Aortic smooth muscle cell (primary cell): ENCODE results near the gene SRGN. TPM values are rescaled to one million over a fixed set of nuclear protein-coding genes. Genes with fewer than 3 reads are reported as not detected.

ENCODE experiments used
- total RNA-seq: library from RNA; depleted of rRNA; stranded (reverse); fragments of >200 nt; gene quantifications from 2 replicates; pipeline ENCODE4 v1.2.3, GENCODE V29; 2014

Gene SRGN, protein sequence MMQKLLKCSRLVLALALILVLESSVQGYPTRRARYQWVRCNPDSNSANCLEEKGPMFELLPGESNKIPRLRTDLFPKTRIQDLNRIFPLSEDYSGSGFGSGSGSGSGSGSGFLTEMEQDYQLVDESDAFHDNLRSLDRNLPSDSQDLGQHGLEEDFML
- total RNA-seq = 257 and 310 TPM in 2 replicates

DNA sequence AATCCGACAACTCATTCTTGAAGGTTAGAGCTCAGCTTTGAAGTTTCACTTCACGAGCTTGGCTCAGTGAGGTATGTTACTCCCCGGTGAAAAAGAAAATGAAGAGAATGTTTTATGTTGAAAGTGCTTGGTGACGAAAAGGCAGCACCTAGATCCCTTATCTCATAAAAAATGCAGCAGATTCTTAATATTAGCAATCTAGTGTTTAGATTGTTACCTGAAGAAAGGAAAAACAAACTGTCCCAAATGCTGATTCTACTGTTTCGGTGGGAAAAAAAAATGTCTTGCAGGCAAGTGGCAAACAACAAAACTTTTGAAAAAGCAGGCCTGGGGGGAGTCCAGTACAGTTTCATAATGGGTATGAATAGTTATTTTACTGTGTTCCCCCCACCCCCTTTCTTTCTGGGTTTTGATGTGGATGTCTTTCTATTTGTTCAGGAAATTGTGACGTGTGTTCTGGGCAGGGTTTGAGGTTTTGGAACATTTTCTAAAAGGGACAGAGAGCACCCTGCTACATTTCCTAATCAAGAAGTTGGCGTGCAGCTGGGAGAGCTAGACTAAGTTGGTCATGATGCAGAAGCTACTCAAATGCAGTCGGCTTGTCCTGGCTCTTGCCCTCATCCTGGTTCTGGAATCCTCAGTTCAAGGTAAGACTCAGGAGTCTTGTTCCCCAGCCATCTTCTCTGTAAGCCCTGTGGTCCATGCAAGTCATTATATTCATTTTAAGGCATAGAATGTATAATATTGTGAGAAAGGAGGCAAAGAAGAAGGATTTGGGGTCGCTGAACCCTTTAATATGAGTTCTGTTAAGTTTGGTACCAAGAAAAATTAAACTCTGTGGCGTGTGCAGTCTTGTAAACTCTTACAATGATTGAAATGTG lies at the start of gene SRGN:
SRGN (plus strand) TSS at position 514 of the 881 bp plus-strand sequence; CDS start at position 569, 55 bp downstream.

DNA sequence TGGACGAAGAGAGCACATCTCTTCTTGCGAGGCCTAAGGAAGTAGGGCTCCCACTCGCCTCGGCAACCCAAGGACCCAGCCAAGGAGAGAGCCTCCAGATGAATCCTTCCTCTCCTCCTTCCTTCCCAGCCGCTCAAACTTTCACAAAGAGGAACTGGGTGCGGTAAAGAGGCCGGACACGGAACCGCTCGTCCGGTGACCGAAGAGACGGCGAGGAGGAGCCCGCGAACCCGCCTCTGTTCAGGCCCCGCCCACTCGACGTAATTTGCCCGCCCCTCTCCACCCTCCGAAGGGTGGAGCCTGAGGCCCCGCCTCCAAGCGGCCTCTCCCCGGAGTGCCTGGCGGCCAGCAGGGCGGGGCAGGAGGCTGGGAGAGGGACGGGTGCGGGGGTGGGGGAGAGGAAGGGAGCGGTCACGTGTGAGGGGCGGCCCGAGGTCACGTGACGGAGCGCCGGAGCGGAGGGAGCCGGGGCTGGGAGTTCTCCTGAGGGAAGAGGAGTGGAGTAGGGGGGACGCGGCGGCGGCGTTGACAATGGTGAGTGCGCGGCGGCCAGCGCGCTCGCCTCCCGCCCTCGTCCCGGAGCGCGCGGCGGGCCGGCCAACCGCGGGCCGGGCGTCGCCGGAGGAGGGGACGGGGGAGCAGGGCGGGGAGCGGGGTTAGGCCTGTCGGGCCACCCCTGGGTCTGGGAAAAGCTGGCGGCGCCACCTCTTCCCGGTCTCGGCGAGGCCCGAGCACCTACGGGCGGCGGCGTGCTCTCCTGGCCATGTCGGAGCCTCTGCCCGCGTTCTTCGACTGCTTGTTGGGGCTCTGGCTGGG lies 36.1 kb downstream of the SRGN start, which contains the start of gene VPS26A:
VPS26A (plus strand) TSS at position 432 of the 816 bp plus-strand sequence; CDS start at position 532, 100 bp downstream.

Other genes with a start within 250 kb of the SRGN start
- gene DDX50, start 186.8 kb upstream of the SRGN start, total RNA-seq = 45.9 and 51.9 TPM in 2 replicates
- gene DDX21, start 131.9 kb upstream of the SRGN start, total RNA-seq = 43.5 and 68.3 TPM in 2 replicates
- 35.9 and 39.2 TPM in 2 replicates for gene KIFBP, start 99.3 kb upstream of the SRGN start, total RNA-seq
- gene VPS26A, start 36.1 kb downstream of the SRGN start, total RNA-seq = 27.3 and 35.2 TPM in 2 replicates
- 23.3 and 25.1 TPM in 2 replicates for gene SUPV3L1, start 92.1 kb downstream of the SRGN start, total RNA-seq
- gene HKDC1, start 132.2 kb downstream of the SRGN start, total RNA-seq = 1.4 and 1.7 TPM in 2 replicates
- gene HK1, start 190.4 kb downstream of the SRGN start, total RNA-seq = 241 and 301 TPM in 2 replicates